GM19328 (cell line): ENCODE measurements around the gene MTHFS.
"Not testable (repeated sequence)": the region's sequence is repeated elsewhere in the genome, so short reads cannot be mapped to it uniquely, and the experiment has no call there.

Experiments used
- ATAC-seq: cut with Tn5 transposase; IDR thresholded peaks from one replicate; pipeline ENCODE4 v1.9.1; 2021; ENCODE audit warnings: mild to moderate bottlenecking, moderate library complexity; ENCODE audit not compliant: unreplicated experiment

Gene MTHFS

DNA sequence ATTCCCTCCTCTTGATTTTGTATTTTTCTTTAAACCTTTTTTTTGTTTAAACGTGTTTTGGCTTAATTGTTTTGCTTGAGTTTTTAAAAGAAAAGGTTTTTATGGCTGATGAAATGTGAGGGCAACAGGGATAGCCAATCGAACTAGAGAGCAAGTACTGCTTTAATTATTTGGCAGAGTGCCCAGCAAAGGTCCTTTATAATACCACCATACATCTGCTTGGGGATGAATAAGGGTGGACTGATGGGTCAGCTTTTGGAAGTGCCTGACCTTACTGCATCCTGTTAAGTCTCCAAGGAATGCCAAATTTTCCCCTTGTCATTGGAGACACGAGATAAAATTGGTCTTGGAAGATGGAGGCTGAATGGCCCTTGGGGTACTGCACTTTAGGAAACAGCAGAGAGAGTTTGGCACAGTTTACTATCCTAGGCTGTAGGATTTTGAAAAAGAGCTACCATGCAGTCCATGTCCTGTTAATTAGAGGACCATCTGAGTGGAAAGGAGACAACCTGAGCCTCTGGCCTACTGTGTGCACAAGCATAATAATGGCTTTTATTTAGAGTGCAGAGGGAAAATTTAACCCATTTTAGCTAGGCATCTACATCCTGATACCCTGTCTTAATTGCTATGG is 19.8 kb upstream of the MTHFS start:
- ATAC-seq, result no peak

DNA sequence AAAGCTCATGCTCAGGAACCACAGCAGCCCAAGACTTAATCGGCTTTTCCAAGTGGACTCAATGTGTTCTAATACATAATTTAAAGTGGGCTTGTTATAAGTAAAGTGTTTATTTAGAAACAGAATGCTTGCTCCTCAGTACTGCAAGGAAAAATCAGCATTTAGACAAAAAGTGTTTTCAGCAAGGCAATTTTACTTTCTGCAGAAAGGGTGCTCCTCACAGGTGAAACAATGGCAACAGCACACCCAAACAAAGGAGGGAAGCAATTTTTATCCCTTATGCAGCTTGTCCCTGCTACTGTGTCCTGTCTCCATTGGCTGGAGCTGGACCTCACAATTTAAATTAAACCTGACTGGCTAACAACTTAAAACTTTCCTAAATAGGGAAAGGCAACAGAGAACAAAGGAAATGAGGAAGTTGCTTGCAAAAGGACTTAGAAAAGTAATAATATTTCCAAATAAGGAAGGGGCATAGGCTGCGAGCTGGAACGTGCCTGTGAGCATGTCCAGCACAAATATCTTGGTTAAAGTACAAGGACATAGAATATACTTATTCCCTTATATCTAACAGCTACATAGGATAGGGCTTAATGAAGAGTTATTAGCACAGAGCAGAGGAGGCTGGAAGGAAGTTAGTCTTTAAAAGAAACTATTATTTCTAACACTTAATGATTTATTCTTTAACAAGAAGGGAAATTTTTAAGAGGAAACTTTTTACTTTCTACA is 19.1 kb upstream of the MTHFS start:
- not testable (repeated sequence) for ATAC-seq

GRCh38 chr15:79914728-79915127 is 17.9 kb upstream of the MTHFS start:
- ATAC-seq, result no peak

GRCh38 chr15:79909556-79910335 is 12.9 kb upstream of the MTHFS start:
- not testable (repeated sequence) for ATAC-seq

DNA sequence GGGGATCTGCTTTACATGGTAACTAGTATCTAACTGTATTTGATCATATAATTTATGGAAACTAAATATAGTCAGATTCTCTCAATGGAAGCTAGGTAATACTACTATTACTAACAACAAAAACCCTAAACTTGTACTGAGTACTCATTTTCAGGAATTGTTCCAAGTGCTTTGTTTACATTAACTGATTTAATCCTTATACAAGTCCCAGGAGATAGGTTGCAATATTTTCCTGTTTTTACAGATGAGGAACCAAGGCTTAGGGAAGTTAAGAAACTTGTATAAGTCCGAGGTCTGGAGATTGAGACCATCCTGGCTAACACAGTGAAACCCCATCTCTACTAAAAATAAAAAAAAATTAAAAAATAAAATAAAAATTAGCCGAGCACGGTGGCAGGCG is 7.5 kb upstream of the MTHFS start:
- no peak for ATAC-seq

DNA sequence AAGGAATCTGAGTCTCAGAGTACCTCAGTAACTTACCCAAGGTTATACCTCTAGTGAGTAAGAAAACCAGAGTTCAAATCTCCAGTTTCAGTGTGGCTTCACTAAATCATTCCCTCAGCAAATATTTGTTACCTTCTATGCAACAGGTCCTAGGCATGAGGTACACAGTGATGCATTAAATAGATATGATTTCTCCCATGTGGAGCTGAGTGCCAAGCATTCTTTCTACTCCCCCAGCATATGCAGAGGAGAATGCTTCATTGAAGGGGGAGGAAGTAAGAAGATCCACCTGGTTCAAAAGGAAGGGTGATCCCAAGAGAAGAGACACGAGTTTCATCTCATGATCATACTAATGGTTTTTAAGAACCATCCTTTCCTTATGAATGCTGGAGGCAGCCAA is 6.8 kb upstream of the MTHFS start:
- no peak for ATAC-seq

GRCh38 chr15:79903144-79903543 is 6.3 kb upstream of the MTHFS start:
- ATAC-seq, result no peak

DNA sequence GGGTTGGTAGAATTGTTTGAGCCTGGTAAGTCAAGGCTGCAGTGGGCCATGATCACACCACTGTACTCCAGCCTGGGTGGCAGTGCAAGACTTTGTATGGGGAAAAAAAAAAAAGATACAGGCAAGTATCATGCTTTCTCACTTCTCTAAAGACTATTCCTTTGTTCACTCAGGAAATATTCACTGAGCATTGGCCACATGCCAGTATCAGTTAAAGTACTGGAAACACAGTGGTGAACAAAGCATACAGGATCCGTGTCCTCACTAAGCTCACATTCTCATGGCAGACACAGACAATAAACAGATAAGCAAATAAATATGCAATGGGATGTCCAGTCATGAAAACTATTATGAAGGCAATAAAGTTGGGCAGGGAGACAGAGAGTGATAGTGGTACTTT is 5.1 kb upstream of the MTHFS start:
- ATAC-seq, result no peak

GRCh38 chr15:79900818-79901378 is 4.1 kb upstream of the MTHFS start:
- ATAC-seq, result not testable (repeated sequence)

DNA sequence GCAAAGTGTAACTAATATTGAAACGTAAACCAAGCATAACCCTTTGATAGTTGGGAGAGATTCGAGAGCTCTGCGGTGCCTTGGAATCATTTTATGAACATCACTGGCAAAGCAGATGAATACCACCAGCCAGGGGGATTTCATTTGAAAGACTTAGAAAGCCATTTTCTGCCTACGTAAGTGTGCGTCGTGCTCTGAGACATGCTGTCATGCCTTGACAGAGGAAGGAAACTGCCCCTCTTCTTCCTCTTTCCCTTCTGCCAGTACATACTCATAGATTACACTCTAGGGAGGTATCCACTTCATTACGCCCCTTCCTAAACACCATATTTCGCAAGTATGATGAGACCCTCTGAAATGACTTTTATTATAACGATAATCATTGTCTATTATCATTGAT is 3.3 kb upstream of the MTHFS start:
- ATAC-seq, result no peak

GRCh38 chr15:79898786-79899185 is 2.0 kb upstream of the MTHFS start:
- not testable (repeated sequence) for ATAC-seq

GRCh38 chr15:79898369-79898768 is 1.6 kb upstream of the MTHFS start:
- ATAC-seq, result no peak

GRCh38 chr15:79897701-79898113 is 893 bp upstream of the MTHFS start:
- no peak for ATAC-seq

GRCh38 chr15:79897380-79897678 is 515 bp upstream of the MTHFS start:
- ATAC-seq, result peak; percentile 4

DNA sequence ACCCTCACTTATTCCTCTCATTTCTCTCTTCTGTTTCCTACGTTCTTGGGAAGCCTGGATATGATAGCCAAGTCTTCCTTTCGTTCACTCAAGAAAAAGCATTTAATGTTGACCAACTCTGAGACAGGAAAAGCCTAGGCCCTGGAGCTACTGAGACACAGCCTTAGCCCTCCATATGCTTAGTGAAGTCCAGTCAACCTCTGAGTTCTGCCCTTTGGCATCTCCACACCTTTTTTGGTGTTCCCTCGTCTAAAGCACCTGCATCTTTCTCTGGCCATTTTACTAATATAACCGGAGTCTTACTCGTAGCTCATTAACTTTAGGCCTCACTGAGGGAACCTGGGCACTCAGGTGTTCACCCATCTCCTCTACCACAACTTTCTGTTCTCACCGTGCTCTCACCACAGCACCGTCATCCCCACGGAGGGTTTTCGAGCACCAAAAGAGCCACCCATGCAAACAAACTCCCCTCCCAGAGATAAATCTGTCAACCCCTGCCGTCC is 632 bp downstream of the MTHFS start:
- peak; percentile 7 for ATAC-seq

- no peak for ATAC-seq
Observed at GRCh38 chr15:79887054-79887930, 9.5 kb downstream of the MTHFS start.

GRCh38 chr15:79886124-79886523 is 10.7 kb downstream of the MTHFS start:
- ATAC-seq, result no peak

GRCh38 chr15:79884204-79884596 is 12.6 kb downstream of the MTHFS start:
- ATAC-seq, result no peak

DNA sequence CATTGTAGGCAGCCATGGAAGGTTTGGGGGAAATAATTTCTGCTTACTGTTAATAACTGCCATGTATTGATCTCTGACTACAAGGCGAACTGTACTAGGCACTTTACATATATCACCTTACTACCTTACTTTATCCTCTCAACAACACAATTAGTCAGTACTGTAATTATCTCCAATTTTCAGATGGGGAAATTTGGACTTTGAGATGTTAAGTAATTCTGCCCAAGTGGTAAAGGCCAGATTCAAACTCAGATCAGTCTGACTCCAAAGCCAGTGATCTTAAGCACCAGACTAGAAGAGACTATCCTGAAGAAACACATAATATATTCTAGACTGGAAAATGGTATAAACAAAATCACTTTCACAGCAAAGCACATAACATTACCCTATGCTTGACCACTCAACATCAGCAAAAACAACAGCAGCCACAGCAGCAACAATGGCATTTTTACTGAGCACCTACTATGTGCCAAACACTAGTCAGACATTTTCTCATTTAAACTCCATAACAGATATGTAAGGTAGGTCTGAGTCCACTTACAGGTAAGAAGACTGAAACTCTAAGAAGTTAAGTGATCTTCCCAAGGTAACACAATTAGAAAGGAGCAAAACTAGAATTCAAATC is 13.1 kb downstream of the MTHFS start:
- ATAC-seq, result no peak

GRCh38 chr15:79881668-79882067 is 15.1 kb downstream of the MTHFS start:
- no peak for ATAC-seq
